CD4-positive, alpha-beta T cell treated with Interleukin-4 for 1 hour (primary cell): Measurements from ENCODE around the gene LSAMP.

Experiments
- DNase-seq, 2 donors: peaks; one replicate each; pipeline ENCODE4 v3.0.0-alpha.2; 2020 to 2022

The LSAMP gene

GRCh38 chr3:116160594-116160993 lies 284.7 kb downstream of the LSAMP start:
- DNase-seq = no peak

GRCh38 chr3:116155841-116156240 lies 289.4 kb downstream of the LSAMP start:
- no peak for DNase-seq

- DNase-seq = no peak
Observed at GRCh38 chr3:116154389-116154788, 290.9 kb downstream of the LSAMP start.

DNA sequence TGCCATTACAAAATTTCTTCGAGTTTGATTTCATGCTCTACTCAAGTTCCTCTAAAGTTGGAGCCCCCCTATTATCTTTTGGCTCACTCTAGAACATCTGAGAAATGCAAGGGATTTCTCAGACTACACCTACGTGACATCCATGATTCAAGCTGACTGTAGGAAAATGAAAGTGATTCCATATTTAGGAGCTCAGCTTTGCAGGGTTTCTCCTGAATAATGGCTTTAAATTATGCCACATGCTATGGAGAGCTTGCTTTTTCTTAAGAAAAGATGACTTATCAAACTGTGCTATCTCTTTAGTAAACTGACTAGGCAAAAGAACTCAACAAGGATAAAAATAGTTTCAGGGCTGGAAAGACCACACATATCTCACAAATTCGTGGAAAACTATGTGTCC lies 292.1 kb downstream of the LSAMP start:
- DNase-seq = no peak

GRCh38 chr3:116150655-116151167 lies 294.6 kb downstream of the LSAMP start:
- no peak for DNase-seq

DNA sequence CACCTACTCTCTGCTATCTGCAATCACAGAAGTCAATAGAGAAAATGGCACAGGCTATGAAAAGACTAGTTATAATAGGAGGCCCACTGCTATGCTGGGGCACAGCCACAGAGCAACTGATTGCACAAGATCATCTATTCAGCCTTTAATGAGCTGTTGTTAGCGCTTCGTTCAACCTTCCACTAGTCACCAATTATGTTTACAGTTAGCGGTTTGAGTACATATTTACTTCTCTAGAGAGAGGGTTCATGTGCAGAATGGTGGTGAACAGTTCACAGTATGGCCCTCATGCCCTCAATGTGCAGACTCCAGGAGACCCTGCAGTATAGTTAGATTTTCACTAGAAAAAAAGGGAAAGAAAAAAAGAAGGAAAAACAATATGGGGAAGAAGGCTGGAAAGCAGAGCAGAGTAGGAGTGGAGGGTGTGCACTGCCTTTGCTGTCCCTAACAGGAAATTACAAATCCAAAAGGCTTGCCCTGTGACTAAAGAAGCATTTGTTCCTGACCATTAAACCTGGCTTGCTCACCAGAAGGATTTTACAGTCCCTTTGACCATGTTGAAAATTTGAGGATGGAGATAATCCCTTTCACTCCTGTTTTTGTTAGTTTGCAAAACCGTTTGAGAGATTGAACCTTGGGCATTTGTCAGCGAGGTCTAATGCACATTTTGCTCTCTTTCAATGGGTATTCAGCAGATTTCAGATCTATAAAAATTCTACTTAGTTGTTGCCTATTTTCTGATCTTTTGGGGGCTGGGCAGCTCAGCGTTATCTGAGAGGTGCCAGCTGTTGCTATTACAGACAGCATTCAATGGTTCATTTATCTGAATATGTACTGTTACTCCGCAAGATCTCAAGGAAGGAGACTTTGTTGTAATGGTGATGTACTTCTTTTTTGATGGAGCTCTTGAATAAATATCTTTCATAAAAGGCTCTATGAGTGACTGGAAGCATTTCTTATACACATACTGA lies 296.1 kb downstream of the LSAMP start:
- DNase-seq = no peak

GRCh38 chr3:116145613-116146012 lies 299.7 kb downstream of the LSAMP start:
- no peak for DNase-seq

DNA sequence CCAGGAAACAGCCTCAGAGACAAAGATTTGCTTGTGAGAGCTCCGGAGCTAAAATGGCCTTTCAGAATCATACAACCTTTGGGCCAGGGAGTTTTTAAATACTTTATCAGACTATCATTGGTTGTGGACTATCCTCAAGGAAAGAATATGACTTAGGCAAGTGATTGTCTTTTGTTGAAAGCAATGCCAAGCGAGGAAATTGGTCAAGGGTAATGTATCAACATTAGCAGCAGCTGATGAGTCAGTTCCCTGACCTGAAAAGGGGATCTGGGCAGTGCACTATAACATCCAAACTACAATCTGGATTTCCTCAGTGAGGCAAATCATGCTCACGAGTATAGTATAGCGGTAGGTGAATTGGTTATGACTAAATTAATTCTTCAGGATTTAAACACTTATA lies 303.6 kb downstream of the LSAMP start:
- DNase-seq = no peak

- no peak for DNase-seq
Observed at GRCh38 chr3:116140100-116140689, 305.1 kb downstream of the LSAMP start.

- no peak for DNase-seq
Observed at GRCh38 chr3:116139641-116140040, 305.6 kb downstream of the LSAMP start.

DNA sequence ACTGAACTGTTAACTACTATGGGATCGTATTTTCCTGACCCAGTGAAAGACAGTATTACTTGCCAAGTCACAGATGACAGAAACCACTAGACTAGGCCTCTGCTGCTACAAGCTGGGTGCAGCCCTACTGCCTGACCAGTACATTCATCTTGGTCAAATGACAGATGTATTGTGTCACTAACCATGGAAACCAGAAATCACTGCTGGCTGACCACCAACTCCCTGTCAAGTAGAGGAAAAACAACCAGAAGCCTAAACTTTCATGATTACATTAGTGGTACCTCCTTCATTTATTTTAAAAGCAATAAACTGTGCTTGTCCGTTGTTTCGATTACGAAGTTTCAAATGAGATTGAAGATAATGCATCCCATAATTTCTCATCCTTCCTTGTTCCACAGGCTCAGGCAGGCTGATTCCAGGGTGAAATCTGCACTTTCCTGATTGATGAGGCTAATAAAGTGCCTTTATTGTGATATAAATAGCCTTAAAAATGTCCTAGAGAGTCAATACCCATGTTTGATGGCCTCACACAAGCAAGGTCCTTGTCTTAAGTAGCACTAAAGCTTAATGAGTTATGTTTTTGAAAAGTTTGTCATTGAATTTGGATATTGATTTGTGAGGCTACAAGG lies 309.7 kb downstream of the LSAMP start:
- no peak for DNase-seq

DNA sequence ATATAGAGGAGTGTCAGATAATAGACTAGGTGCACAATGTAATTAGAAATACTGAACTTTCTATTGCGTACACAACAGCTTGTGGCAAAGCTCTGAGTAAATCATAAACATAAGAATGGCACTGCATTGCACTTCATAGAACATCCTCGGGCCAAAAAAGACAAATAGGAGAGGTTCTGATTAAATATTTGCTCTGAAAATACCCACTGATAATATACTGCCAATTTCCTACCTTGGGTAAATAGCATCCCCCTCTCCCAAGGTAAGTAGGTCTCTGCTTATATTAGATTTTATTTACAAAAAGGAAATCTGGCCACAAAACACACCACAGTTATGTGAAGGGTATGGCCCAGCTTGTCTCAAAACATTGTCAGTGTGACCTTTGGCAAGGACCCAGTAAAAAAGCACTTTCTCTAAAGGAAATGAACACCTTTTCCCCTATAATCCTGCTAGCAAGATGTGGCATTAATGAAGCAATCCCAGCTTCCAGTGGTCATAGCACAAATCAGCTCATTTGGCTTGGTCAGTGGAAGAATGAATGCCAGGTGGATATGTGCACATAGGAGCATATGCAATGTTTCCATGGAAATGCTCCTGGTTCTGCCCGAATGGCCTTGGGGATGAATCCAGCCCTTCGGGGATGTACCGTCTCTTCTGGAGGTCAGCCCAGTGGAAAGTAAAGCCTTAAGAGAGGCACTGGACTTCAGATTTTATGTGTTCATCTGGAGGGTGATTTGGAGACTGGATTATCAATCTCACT lies 315.9 kb downstream of the LSAMP start:
- DNase-seq = no peak

DNA sequence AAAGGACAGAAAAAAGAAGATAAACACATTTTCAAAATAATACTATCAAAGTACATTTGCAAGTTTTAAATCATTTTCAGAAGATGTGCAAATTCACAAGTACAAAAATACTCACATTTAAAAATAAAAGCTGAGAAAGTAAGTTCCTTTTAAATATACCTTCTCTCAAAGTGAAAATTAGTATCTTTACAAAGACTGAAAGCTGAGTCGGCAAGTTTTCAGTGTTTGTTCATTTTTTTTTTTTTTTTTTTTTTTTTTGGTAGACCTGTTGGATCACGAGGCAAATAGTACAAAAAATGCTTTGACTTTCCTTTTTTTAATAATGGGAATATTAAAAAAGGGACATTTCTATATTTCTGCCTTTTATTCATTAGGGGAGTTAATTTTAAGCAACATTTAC lies 317.8 kb downstream of the LSAMP start:
- DNase-seq = no peak

- no peak for DNase-seq
Observed at GRCh38 chr3:116124166-116124565, 321.1 kb downstream of the LSAMP start.

DNA sequence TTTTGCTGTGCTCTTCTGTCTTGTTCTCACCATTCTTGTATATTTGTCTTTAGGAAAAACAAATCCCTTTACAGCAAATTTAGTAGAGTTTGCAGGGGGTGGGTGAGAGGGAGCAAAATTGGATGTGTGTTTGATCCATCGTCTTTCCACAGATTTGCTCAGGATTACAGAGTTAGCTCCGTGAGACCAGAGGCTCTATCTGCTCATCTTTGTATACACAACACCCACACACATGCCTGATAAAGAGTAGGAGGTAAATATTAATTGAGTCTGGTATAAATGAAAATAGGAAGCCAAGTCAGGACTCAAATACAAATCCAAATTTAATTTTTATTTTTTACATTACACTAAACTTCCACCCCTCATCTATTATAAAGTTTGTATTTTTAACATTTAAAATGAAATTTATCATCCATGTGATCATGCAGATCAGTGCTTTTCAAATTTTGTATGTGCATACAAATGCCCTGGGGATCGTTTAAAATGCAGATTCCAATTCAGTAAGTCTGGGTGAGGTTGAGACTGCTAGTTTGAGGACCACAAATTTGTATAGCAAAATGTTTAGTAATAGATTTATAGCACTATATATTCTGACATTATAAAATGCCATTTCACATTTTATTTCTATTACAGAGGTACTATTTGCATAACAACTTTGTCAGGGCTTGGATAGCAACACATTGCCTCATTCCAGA lies 326.7 kb downstream of the LSAMP start:
- no peak for DNase-seq

DNA sequence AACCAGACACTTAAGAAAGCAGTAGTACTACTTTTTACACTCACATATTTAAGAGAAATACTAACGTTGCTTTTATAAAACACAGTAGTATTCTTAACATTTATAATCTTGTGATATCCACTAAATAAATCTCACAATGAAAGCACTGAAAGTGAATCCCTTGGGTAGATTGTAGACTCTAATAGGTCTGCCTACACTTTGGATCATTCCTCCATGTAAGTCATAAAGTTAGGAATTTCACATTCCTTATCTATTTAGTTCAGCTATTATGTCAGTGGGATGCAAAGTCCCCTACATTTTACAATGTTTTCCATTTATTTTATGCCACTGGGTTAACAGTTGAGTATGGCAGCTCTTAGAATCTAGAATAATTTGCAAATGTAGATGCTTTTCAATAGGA lies 330.7 kb downstream of the LSAMP start:
- no peak for DNase-seq

DNA sequence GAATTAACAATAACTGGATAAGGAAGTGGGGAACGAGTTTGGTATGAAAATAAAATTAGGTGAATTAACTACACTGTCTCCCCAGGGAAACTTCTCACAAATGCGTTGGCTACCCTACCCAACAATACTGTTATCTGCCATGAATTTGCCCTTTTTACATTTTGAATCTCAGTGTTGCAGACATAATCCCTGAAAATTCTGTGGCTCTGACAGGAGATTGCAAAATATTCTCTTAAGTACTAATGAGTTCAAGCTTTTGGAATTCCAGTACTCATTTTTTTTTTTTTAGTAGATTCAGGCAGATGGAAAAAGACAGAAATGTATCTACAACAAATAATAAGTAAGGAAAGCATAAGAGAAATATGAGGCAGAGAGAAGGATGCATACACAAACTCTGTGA lies 332.6 kb downstream of the LSAMP start:
- DNase-seq = no peak

GRCh38 chr3:116111765-116112164 lies 333.5 kb downstream of the LSAMP start:
- no peak for DNase-seq

DNA sequence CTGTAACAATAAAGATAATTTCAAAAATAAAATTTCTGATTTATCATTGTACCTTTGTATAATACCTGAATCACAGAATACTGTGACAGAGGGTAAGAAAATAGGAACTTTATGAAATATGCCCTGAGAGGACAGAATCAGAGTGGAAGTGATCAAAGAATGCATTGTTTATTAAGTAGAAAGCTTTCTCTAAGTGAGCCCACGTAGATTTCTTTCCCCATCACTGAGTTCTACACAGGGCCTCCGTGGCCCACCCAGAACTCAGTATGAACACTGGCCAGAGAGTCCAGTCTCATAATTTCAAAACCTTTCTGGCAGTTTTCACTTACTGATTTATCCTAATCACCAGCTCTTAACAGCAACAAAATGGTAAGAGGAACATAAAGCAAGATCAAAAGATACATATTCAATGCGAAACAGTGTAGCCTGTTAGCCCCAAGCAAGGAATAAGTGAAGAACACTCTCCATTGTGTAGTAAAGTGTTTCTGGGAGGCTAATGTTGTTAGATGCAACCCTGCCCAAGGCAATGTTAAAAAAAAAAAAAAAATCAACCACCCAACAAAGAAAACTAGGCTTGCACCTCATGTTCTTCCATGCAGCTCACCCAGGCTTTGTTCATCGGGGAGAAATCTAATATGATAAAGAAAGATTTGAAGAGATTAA lies 341.3 kb downstream of the LSAMP start:
- no peak for DNase-seq

GRCh38 chr3:116102037-116102436 lies 343.2 kb downstream of the LSAMP start:
- DNase-seq = no peak

- no peak for DNase-seq
Observed at GRCh38 chr3:116097226-116097625, 348.1 kb downstream of the LSAMP start.

GRCh38 chr3:116096631-116097030 lies 348.7 kb downstream of the LSAMP start:
- no peak for DNase-seq
